GM12875 (cell line): Measurements from ENCODE around the gene SYNGR1.

Experiments used
- H3K4me3 ChIP-seq: one replicate; pipeline ENCODE4 v1.5.1; 2011; ENCODE audit warnings: low read depth, low read length, control low read depth
- CTCF ChIP-seq: IDR thresholded peaks from 2 replicates; pipeline ENCODE4 v1.5.1; 2011; ENCODE audit warnings: low read depth, mild to moderate bottlenecking, control low read depth, inconsistent platforms, low read length, moderate library complexity, borderline replicate concordance; ENCODE audit not compliant: insufficient read depth

Gene SYNGR1

GRCh38 chr22:39349967-39350726 is at the start of gene SYNGR1:
TSS of gene SYNGR1 (plus strand) at chr22:39349991. CDS start at chr22:39350011, 20 bp downstream.
- TF ChIP-seq CTCF = no peak
- H3K4me3 ChIP-seq = peak within 1 kb of the TSS; percentile 53

- no peak overlapping the region for H3K4me3 ChIP-seq
- TF ChIP-seq CTCF = no peak
These were observed 49.5 kb upstream of the SYNGR1 start for GRCh38 chr22:39300186-39300830.

GRCh38 chr22:39301108-39301507 is 48.7 kb upstream of the SYNGR1 start:
- TF ChIP-seq CTCF = no peak
- H3K4me3 ChIP-seq = no peak overlapping the region

- TF ChIP-seq CTCF = no peak
- no peak overlapping the region for H3K4me3 ChIP-seq
These were observed 47.9 kb upstream of the SYNGR1 start for GRCh38 chr22:39301926-39302325.

GRCh38 chr22:39302431-39302960 is 47.3 kb upstream of the SYNGR1 start:
- no peak for TF ChIP-seq CTCF

GRCh38 chr22:39303358-39303757 is 46.4 kb upstream of the SYNGR1 start:
- no peak for TF ChIP-seq CTCF
- no peak overlapping the region for H3K4me3 ChIP-seq

More at GRCh38 chr22:39302431-39302960, 47.3 kb upstream of the SYNGR1 start:
- H3K4me3 ChIP-seq = no peak overlapping the region
